Duodenal mucosa (tissue), 2 donors: Measurements from ENCODE around the gene MICALL2.

ENCODE experiments used
- H3K27ac ChIP-seq: one replicate; pipeline ENCODE4 v1.7.0; 2013; ENCODE audit warnings: low read depth, low read length
- H3K27me3 ChIP-seq, 2 donors: one replicate each; pipeline ENCODE4 v1.7.0; 2013; ENCODE audit warnings: low read length in 2 of 2, control low read depth in 1 of 2; ENCODE audit not compliant: insufficient read depth in 2 of 2, control insufficient read depth in 1 of 2
- H3K36me3 ChIP-seq, 2 donors: one replicate each; pipeline ENCODE4 v1.7.0; 2013; ENCODE audit warnings: low read length in 2 of 2, control low read depth in 1 of 2; ENCODE audit not compliant: insufficient read depth in 2 of 2, control insufficient read depth in 1 of 2
- H3K4me1 ChIP-seq, 2 donors: one replicate each; pipeline ENCODE4 v1.7.0; 2013; ENCODE audit warnings: low read length in 2 of 2, control low read depth in 1 of 2; ENCODE audit not compliant: insufficient read depth in 2 of 2, control insufficient read depth in 1 of 2
- H3K4me3 ChIP-seq, 2 donors: one replicate each; pipeline ENCODE4 v1.7.0; 2013; ENCODE audit warnings: low read length in 2 of 2, low read depth in 1 of 2
- H3K9ac ChIP-seq, 2 donors: one replicate each; pipeline ENCODE4 v1.7.0; 2013; ENCODE audit warnings: low read length in 2 of 2, low read depth in 1 of 2
- H3K9me3 ChIP-seq, 2 donors: one replicate each; pipeline ENCODE4 v1.7.0; 2013; ENCODE audit warnings: low read length in 2 of 2, control low read depth in 1 of 2; ENCODE audit not compliant: control insufficient read depth in 1 of 2

Gene MICALL2

GRCh38 chr7:1427064-1427657 is 32.1 kb downstream of the MICALL2 start:
- peaks cover 0 to 2% of the 10 kb centered on the region in 2 donors for H3K4me1 ChIP-seq
- no peak overlapping the region for H3K27ac ChIP-seq
- no peaks in the 10 kb centered on the region for H3K36me3 ChIP-seq
- H3K27me3 ChIP-seq, result peaks cover 4 to 9% of the 10 kb centered on the region in 2 donors
- H3K4me3 ChIP-seq, result no peak overlapping the region
- no peaks in the 10 kb centered on the region for H3K9me3 ChIP-seq
- no peak overlapping the region for H3K9ac ChIP-seq

- Histone ChIP-seq H3K4me1 (no peaks in the 10 kb centered on the region), H3K27ac (no peak overlapping the region)
These were observed 32.8 kb downstream of the MICALL2 start for GRCh38 chr7:1426474-1426873.

GRCh38 chr7:1425292-1426136 is 33.8 kb downstream of the MICALL2 start:
- no peak overlapping the region for H3K27ac ChIP-seq
- H3K4me1 ChIP-seq, result no peaks in the 10 kb centered on the region
- peaks cover 4 to 18% of the 10 kb centered on the region in 2 donors for H3K27me3 ChIP-seq
- no peak overlapping the region for H3K4me3 ChIP-seq
- H3K9ac ChIP-seq, result no peak overlapping the region
- H3K36me3 ChIP-seq, result no peaks in the 10 kb centered on the region
- no peaks in the 10 kb centered on the region for H3K9me3 ChIP-seq

More at GRCh38 chr7:1426474-1426873, 32.8 kb downstream of the MICALL2 start:
- Histone ChIP-seq H3K27me3 (peaks cover 4 to 15% of the 10 kb centered on the region in 2 donors), H3K4me3 (no peak overlapping the region), H3K9ac (no peak overlapping the region), H3K9me3 (no peaks in the 10 kb centered on the region), H3K36me3 (no peaks in the 10 kb centered on the region)

- H3K27ac ChIP-seq, result no peak overlapping the region
- H3K27me3 ChIP-seq, result peaks cover 4 to 18% of the 10 kb centered on the region in 2 donors
- H3K4me3 ChIP-seq, result no peak overlapping the region
- no peak overlapping the region for H3K9ac ChIP-seq
- no peaks in the 10 kb centered on the region for H3K4me1 ChIP-seq
- no peaks in the 10 kb centered on the region for H3K36me3 ChIP-seq
- H3K9me3 ChIP-seq, result no peaks in the 10 kb centered on the region
These were observed 35.2 kb downstream of the MICALL2 start for GRCh38 chr7:1424041-1424440.

- Histone ChIP-seq H3K36me3 (no peaks in the 10 kb centered on the region), H3K9ac (no peak overlapping the region), H3K27me3 (peaks cover 4 to 18% of the 10 kb centered on the region in 2 donors), H3K9me3 (no peaks in the 10 kb centered on the region), H3K4me1 (no peaks in the 10 kb centered on the region), H3K4me3 (no peak overlapping the region), H3K27ac (no peak overlapping the region)
These were observed 35.9 kb downstream of the MICALL2 start for GRCh38 chr7:1423264-1423811.

GRCh38 chr7:1422512-1423263 is 36.6 kb downstream of the MICALL2 start:
- H3K9ac ChIP-seq, result no peak overlapping the region
- no peak overlapping the region for H3K4me3 ChIP-seq
- H3K4me1 ChIP-seq, result no peaks in the 10 kb centered on the region
- H3K27me3 ChIP-seq, result peaks cover 4 to 18% of the 10 kb centered on the region in 2 donors
- H3K9me3 ChIP-seq, result no peaks in the 10 kb centered on the region
- H3K27ac ChIP-seq, result no peak overlapping the region
- H3K36me3 ChIP-seq, result no peaks in the 10 kb centered on the region

- Histone ChIP-seq H3K9me3 (no peaks in the 10 kb centered on the region), H3K27me3 (peaks cover 4 to 18% of the 10 kb centered on the region in 2 donors), H3K36me3 (no peaks in the 10 kb centered on the region), H3K27ac (no peak overlapping the region), H3K4me1 (no peaks in the 10 kb centered on the region), H3K9ac (no peak overlapping the region), H3K4me3 (no peak overlapping the region)
These were observed 37.3 kb downstream of the MICALL2 start for GRCh38 chr7:1421946-1422345.

- H3K27me3 ChIP-seq, result peaks cover 4 to 18% of the 10 kb centered on the region in 2 donors
- no peak overlapping the region for H3K4me3 ChIP-seq
- H3K4me1 ChIP-seq, result no peaks in the 10 kb centered on the region
These were observed 38.1 kb downstream of the MICALL2 start for GRCh38 chr7:1421020-1421790.

GRCh38 chr7:1419688-1420087 is 39.6 kb downstream of the MICALL2 start:
- no peaks in the 10 kb centered on the region for H3K4me1 ChIP-seq
- H3K4me3 ChIP-seq, result no peak overlapping the region
- H3K36me3 ChIP-seq, result no peaks in the 10 kb centered on the region
- H3K27ac ChIP-seq, result no peak overlapping the region
- peaks cover 4 to 18% of the 10 kb centered on the region in 2 donors for H3K27me3 ChIP-seq
- H3K9me3 ChIP-seq, result no peaks in the 10 kb centered on the region
- H3K9ac ChIP-seq, result no peak overlapping the region

More at GRCh38 chr7:1421020-1421790, 38.1 kb downstream of the MICALL2 start:
- H3K36me3 ChIP-seq, result no peaks in the 10 kb centered on the region
- no peak overlapping the region for H3K27ac ChIP-seq
- no peak overlapping the region for H3K9ac ChIP-seq
- H3K9me3 ChIP-seq, result no peaks in the 10 kb centered on the region
